Smooth muscle cell of bladder (primary cell): ENCODE measurements around the gene PRCC. TPM values are rescaled to one million over a fixed set of nuclear protein-coding genes. Genes with fewer than 3 reads are reported as not detected.

Source experiments
- total RNA-seq: library from RNA; depleted of rRNA; stranded (reverse); fragments of >200 nt; gene quantifications from 2 replicates; pipeline ENCODE4 v1.2.3, GENCODE V29; 2014

PRCC gene, protein sequence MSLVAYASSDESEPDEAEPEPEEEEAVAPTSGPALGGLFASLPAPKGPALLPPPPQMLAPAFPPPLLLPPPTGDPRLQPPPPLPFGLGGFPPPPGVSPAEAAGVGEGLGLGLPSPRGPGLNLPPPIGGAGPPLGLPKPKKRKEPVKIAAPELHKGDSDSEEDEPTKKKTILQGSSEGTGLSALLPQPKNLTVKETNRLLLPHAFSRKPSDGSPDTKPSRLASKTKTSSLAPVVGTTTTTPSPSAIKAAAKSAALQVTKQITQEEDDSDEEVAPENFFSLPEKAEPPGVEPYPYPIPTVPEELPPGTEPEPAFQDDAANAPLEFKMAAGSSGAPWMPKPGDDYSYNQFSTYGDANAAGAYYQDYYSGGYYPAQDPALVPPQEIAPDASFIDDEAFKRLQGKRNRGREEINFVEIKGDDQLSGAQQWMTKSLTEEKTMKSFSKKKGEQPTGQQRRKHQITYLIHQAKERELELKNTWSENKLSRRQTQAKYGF
- 8.7 and 10.0 TPM in 2 replicates for total RNA-seq

GRCh38 chr1:156767101-156767878 is at the start of gene PRCC:
TSS of gene PRCC (plus strand) at chr1:156767535. CDS start at chr1:156767772, 237 bp downstream.

DNA sequence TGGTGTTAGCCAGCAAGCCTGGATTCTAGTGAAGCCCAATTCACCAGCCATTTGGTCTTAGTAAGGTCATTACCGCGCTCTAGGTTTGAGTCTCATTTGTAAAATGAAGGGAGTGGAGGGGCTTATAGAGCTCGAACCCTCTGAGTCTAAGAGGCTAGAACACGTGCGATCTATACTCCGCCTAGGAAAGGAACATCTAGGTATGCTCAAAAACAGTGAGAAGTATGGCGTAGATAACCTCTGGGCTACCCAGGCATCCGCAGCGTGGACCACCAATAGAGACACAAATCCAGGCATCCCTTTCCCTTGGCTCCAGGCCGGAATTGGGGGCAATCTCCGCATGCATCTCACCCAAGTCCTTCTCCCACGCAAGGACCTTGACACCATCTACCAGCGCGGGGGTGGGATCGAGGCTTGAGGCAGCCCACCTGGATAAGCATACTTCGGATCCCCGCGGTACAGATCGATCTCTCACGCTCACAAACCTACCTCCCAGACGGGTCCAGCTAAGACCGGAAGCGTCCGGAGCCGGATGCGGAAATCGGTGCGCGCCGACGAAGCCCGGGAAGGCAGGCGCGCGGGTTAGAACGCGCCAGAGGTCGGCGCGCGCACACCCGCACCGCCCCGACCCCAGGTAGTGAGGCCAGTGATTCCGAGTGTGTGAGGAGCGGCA is 39.3 kb upstream of the PRCC start, which contains the start of gene METTL25B:
Gene METTL25B, plus strand, starts transcription at position 544 of the 673 bp plus-strand sequence. CDS start 636 bp downstream, outside the sequence.

GRCh38 chr1:156728599-156729462 is 38.5 kb upstream of the PRCC start, which contains the start of gene ISG20L2:
TSS of gene ISG20L2 (minus strand) at chr1:156728766. CDS start at chr1:156727652, 1,114 bp downstream.

GRCh38 chr1:156740741-156741480 is 26.4 kb upstream of the PRCC start, which contains the start of gene MRPL24:
TSS of gene MRPL24 (minus strand) at chr1:156741088. CDS start at chr1:156738704, 2,384 bp downstream.

GRCh38 chr1:156751451-156751756 is 15.9 kb upstream of the PRCC start, which contains the start of gene HDGF:
TSS of gene HDGF (minus strand) at chr1:156751675. CDS start at chr1:156751429, 246 bp downstream.

GRCh38 chr1:156816561-156817328 is 49.4 kb downstream of the PRCC start, which contains the start of gene SH2D2A:
TSS of gene SH2D2A (minus strand) at chr1:156816848. CDS start at chr1:156816708, 140 bp downstream.

Other genes starting within 250 kb of the PRCC start
- gene IQGAP3, start 195.0 kb upstream of the PRCC start, total RNA-seq = 2.3 and 2.5 TPM in 2 replicates
- not detected in 2 replicates for gene TTC24, start 187.8 kb upstream of the PRCC start, total RNA-seq
- 67.7 and 70.2 TPM in 2 replicates for gene NAXE, start 175.8 kb upstream of the PRCC start, total RNA-seq
- 7.8 and 9.4 TPM in 2 replicates for gene GPATCH4, start 166.1 kb upstream of the PRCC start, total RNA-seq
- gene HAPLN2, start 148.1 kb upstream of the PRCC start, total RNA-seq = not detected in 2 replicates
- not detected in 2 replicates for gene BCAN, start 125.4 kb upstream of the PRCC start, total RNA-seq
- 6.1 and 6.7 TPM in 2 replicates for gene NES, start 90.1 kb upstream of the PRCC start, total RNA-seq
- gene CRABP2, start 62.0 kb upstream of the PRCC start, total RNA-seq = 17.5 and 37.3 TPM in 2 replicates
- gene METTL25B, start 39.1 kb upstream of the PRCC start, total RNA-seq = 8.1 and 14.3 TPM in 2 replicates
- gene ISG20L2, start 38.8 kb upstream of the PRCC start, total RNA-seq = 5.5 and 7.5 TPM in 2 replicates
- gene MRPL24, start 26.4 kb upstream of the PRCC start, total RNA-seq = 65.1 and 66.7 TPM in 2 replicates
- gene HDGF, start 15.9 kb upstream of the PRCC start, total RNA-seq = 121 and 125 TPM in 2 replicates
- gene SH2D2A, start 49.3 kb downstream of the PRCC start, total RNA-seq = not detected in 2 replicates
- gene INSRR, start 91.6 kb downstream of the PRCC start, total RNA-seq = not detected in 2 replicates
- under 0.01 TPM in 1 of 2 replicates, not detected in the other for gene NTRK1, start 93.3 kb downstream of the PRCC start, total RNA-seq
- gene PEAR1, start 126.2 kb downstream of the PRCC start, total RNA-seq = 1.00 and 1.2 TPM in 2 replicates
- not detected in 2 replicates for gene LRRC71, start 153.1 kb downstream of the PRCC start, total RNA-seq